HL-60 (cell line): ENCODE measurements around the gene FMOD.

ENCODE experiments used
- POLR2AphosphoS5 ChIP-seq: IDR thresholded peaks from 2 replicates; pipeline ENCODE4 v1.6.1; 2012; ENCODE audit warnings: low read depth
- SPI1 ChIP-seq: IDR thresholded peaks from 2 replicates; pipeline ENCODE4 v1.6.1; 2012; ENCODE audit warnings: low read depth, mild to moderate bottlenecking, borderline replicate concordance
- TF ChIP-seq, protein P1 (sequence below): IDR thresholded peaks from one replicate; pipeline ENCODE4 v1.5.1; 2011; ENCODE audit warnings: low read length, control low read depth, inconsistent platforms; ENCODE audit not compliant: insufficient read depth
- TF ChIP-seq, protein P2 (sequence below): IDR thresholded peaks from 2 replicates; pipeline ENCODE4 v1.6.1; 2012; ENCODE audit warnings: low read depth; ENCODE audit not compliant: insufficient replicate concordance

DNA sequence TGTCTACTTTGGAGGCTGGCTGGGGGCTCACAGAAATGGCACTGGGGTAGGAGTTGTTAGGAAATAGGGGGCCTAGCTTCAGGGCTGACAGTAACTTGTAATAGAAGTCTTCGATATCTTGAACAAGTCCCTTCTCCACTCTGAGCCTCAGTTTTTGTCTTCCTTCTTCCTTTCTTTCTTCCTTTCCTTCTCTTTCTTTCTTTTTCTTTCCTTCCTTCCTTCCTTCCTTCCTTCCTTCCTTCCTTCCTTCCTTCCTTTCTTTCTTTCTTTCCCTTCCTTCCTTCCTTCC lies 32.7 kb downstream of the FMOD start:
- TF ChIP-seq, protein P1, sequence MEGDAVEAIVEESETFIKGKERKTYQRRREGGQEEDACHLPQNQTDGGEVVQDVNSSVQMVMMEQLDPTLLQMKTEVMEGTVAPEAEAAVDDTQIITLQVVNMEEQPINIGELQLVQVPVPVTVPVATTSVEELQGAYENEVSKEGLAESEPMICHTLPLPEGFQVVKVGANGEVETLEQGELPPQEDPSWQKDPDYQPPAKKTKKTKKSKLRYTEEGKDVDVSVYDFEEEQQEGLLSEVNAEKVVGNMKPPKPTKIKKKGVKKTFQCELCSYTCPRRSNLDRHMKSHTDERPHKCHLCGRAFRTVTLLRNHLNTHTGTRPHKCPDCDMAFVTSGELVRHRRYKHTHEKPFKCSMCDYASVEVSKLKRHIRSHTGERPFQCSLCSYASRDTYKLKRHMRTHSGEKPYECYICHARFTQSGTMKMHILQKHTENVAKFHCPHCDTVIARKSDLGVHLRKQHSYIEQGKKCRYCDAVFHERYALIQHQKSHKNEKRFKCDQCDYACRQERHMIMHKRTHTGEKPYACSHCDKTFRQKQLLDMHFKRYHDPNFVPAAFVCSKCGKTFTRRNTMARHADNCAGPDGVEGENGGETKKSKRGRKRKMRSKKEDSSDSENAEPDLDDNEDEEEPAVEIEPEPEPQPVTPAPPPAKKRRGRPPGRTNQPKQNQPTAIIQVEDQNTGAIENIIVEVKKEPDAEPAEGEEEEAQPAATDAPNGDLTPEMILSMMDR: no peak
- TF ChIP-seq, protein P2, sequence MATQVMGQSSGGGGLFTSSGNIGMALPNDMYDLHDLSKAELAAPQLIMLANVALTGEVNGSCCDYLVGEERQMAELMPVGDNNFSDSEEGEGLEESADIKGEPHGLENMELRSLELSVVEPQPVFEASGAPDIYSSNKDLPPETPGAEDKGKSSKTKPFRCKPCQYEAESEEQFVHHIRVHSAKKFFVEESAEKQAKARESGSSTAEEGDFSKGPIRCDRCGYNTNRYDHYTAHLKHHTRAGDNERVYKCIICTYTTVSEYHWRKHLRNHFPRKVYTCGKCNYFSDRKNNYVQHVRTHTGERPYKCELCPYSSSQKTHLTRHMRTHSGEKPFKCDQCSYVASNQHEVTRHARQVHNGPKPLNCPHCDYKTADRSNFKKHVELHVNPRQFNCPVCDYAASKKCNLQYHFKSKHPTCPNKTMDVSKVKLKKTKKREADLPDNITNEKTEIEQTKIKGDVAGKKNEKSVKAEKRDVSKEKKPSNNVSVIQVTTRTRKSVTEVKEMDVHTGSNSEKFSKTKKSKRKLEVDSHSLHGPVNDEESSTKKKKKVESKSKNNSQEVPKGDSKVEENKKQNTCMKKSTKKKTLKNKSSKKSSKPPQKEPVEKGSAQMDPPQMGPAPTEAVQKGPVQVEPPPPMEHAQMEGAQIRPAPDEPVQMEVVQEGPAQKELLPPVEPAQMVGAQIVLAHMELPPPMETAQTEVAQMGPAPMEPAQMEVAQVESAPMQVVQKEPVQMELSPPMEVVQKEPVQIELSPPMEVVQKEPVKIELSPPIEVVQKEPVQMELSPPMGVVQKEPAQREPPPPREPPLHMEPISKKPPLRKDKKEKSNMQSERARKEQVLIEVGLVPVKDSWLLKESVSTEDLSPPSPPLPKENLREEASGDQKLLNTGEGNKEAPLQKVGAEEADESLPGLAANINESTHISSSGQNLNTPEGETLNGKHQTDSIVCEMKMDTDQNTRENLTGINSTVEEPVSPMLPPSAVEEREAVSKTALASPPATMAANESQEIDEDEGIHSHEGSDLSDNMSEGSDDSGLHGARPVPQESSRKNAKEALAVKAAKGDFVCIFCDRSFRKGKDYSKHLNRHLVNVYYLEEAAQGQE: no peak
- no peak for TF ChIP-seq SPI1
- no peak for TF ChIP-seq POLR2AphosphoS5
